Stomach (tissue), 4 donors: Measurements from ENCODE around the gene MNAT1.
"Not testable (repeated sequence)": the region's sequence is repeated elsewhere in the genome, so short reads cannot be mapped to it uniquely, and the experiment has no call there.

Source experiments
- EP300 ChIP-seq: sonication (generic); formaldehyde crosslinking; IDR thresholded peaks from one replicate; pipeline ENCODE4 v1.6.1; 2017; ENCODE audit warnings: antibody characterized with exemption
- POLR2AphosphoS5 ChIP-seq, 3 donors: sonication (generic); formaldehyde crosslinking; IDR thresholded peaks; one replicate each; pipeline ENCODE4 v1.6.1; 2016; ENCODE audit warnings: antibody characterized with exemption in 3 of 3
- TF ChIP-seq, protein P1 (sequence below), 7 experiments: fragments of 450-650 bp in 4 of 7; fragments of 200-600 bp in 3 of 7; sonication (generic) in 3 of 7; IDR thresholded peaks; one replicate each; pipeline ENCODE4 v1.5.1; 2016 to 2019; ENCODE audit warnings: antibody characterized with exemption in 7 of 7, control low read depth in 2 of 7, mild to moderate bottlenecking in 1 of 7

DNA sequence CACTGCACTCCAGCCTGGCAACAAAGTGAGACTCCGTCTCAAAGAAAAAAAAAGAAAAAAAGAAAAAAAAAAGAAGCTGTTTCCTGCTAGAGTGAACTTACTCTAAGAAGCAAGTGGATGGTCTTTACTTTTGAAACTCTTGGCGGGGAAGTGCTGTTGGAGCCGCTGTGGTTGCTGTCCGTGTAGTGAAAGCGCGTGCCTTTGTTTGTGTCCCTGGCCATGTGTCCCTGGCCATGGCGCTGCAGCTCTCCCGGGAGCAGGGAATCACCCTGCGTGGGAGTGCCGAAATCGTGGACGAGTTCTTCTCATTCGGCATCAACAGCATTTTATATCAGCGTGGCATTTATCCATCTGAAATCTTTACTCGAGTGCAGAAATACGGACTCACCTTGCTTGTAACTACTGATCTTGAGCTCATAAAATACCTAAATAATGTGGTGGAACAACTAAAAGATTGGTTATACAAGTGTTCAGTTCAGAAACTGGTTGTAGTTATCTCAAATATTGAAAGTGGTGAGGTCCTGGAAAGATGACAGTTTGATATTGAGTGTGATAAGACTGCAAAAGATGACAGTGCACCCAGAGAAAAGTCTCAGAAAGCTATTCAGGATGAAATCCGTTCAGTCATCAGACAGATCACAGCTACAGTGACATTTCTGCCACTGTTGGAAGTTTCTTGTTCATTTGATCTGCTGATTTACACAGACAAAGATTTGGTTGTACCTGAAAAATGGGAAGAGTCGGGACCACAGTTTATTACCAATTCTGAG lies 45.4 kb downstream of the MNAT1 start:
- TF ChIP-seq, protein P1, sequence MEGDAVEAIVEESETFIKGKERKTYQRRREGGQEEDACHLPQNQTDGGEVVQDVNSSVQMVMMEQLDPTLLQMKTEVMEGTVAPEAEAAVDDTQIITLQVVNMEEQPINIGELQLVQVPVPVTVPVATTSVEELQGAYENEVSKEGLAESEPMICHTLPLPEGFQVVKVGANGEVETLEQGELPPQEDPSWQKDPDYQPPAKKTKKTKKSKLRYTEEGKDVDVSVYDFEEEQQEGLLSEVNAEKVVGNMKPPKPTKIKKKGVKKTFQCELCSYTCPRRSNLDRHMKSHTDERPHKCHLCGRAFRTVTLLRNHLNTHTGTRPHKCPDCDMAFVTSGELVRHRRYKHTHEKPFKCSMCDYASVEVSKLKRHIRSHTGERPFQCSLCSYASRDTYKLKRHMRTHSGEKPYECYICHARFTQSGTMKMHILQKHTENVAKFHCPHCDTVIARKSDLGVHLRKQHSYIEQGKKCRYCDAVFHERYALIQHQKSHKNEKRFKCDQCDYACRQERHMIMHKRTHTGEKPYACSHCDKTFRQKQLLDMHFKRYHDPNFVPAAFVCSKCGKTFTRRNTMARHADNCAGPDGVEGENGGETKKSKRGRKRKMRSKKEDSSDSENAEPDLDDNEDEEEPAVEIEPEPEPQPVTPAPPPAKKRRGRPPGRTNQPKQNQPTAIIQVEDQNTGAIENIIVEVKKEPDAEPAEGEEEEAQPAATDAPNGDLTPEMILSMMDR (IDR thresholded peaks at IDR 0.05) = not testable (repeated sequence)
- not testable (repeated sequence) for TF ChIP-seq POLR2AphosphoS5 (IDR thresholded peaks at IDR 0.05); EP300
